WTC11 (cell line): Measurements from ENCODE around the gene GGTLC2.

Source experiments
- JUN ChIP-seq: sonication (generic); formaldehyde crosslinking; IDR thresholded peaks from 2 replicates; pipeline ENCODE4 v1.8.0; 2023; ENCODE audit warnings: mild to moderate bottlenecking, missing genetic modification reagents
- ZNF416 ChIP-seq: fragments of 250-450 bp; sonication (Bioruptor Pico); IDR thresholded peaks from 2 replicates; pipeline ENCODE4 v1.9.0; 2021; ENCODE audit warnings: mild to moderate bottlenecking, inconsistent platforms
- TF ChIP-seq, protein P1 (sequence below): sonication (generic); formaldehyde crosslinking; IDR thresholded peaks from 2 replicates; pipeline ENCODE4 v1.8.1; 2023; ENCODE audit warnings: mild to moderate bottlenecking, missing genetic modification reagents, moderate library complexity
- TF ChIP-seq, protein P2 (sequence below): fragments of 200-600 bp; IDR thresholded peaks from 2 replicates; pipeline ENCODE4 v1.8.0; 2022; ENCODE audit warnings: antibody characterized with exemption

DNA sequence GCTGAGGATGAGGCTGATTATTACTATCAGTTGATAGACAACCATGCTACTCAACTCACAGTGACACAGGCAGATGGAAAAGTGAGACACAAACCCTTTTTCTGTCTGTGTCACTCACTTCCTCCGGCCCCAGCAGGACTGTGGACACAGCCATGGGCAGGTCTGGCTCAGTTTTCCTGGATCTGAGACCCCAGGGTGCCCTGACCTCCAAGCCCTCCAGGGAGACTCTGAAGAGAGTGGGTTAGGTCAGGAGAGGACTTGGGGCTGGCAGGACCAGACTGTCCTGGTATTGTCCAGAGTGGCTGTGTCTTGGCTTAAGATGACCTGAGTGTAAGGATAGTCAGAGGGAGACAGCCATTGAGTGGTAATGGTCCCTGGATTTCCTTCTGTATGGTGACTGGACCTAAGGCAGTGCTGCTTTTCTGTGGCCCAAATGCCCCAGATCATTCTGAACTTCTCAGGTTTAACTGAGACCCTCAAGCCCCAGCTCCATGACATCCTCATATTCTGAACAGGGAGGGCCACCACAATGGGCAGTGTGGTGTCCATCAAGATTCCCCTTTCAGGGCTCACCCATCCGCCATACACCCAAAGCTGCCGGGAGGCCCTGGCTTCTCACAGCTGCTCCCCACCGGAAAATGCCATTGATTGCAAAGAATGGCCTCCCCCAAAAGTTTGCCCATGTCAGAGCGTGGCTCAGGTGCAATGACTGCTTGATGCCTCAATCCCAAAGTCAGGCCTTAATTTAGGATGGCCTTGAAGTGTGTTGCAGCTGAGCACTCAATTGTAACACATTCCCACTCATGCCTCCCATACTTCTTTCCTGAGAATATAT is 49.2 kb upstream of the GGTLC2 start:
- no peak for TF ChIP-seq ZNF416
- no peak for TF ChIP-seq JUN (CRISPR knock-in tag)
- TF ChIP-seq, protein P1, sequence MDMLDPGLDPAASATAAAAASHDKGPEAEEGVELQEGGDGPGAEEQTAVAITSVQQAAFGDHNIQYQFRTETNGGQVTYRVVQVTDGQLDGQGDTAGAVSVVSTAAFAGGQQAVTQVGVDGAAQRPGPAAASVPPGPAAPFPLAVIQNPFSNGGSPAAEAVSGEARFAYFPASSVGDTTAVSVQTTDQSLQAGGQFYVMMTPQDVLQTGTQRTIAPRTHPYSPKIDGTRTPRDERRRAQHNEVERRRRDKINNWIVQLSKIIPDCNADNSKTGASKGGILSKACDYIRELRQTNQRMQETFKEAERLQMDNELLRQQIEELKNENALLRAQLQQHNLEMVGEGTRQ (CRISPR knock-in tag): no peak
- TF ChIP-seq, protein P2, sequence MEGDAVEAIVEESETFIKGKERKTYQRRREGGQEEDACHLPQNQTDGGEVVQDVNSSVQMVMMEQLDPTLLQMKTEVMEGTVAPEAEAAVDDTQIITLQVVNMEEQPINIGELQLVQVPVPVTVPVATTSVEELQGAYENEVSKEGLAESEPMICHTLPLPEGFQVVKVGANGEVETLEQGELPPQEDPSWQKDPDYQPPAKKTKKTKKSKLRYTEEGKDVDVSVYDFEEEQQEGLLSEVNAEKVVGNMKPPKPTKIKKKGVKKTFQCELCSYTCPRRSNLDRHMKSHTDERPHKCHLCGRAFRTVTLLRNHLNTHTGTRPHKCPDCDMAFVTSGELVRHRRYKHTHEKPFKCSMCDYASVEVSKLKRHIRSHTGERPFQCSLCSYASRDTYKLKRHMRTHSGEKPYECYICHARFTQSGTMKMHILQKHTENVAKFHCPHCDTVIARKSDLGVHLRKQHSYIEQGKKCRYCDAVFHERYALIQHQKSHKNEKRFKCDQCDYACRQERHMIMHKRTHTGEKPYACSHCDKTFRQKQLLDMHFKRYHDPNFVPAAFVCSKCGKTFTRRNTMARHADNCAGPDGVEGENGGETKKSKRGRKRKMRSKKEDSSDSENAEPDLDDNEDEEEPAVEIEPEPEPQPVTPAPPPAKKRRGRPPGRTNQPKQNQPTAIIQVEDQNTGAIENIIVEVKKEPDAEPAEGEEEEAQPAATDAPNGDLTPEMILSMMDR: no peak
